ENCODE measurements around the gene NAT10. TPM values are rescaled to one million over a fixed set of nuclear protein-coding genes. Genes with fewer than 3 reads are reported as not detected.

Gene NAT10
- total RNA-seq, 2 experiments from 2014 or later: 160 to 169 TPM

- H3K27me3 Mint-ChIP-seq: no peaks in the 10 kb centered on the region
- peaks cover 5% of the 10 kb centered on the region for H3K4me1 Mint-ChIP-seq
- H3K27ac Mint-ChIP-seq: no peak overlapping the region
- no peaks in the 10 kb centered on the region for H3K36me3 Mint-ChIP-seq
- DNase-seq: no peak
- H3K9me3 Mint-ChIP-seq: no peaks in the 10 kb centered on the region
- H3K4me3 Mint-ChIP-seq: no peak overlapping the region
Measured at GRCh38 chr11:34165121-34165520, 59.7 kb downstream of the NAT10 start.

GRCh38 chr11:34165786-34166555 is 60.5 kb downstream of the NAT10 start:
- H3K27me3 Mint-ChIP-seq: no peaks in the 10 kb centered on the region
- no peaks in the 10 kb centered on the region for H3K36me3 Mint-ChIP-seq
- DNase-seq: no peak
- no peak overlapping the region for H3K4me3 Mint-ChIP-seq
- no peaks in the 10 kb centered on the region for H3K9me3 Mint-ChIP-seq
- no peak overlapping the region for H3K27ac Mint-ChIP-seq
- peaks cover 4% of the 10 kb centered on the region for H3K4me1 Mint-ChIP-seq

- H3K4me1 Mint-ChIP-seq: no peaks in the 10 kb centered on the region
- H3K27me3 Mint-ChIP-seq: no peaks in the 10 kb centered on the region
- H3K4me3 Mint-ChIP-seq: no peak overlapping the region
- H3K9me3 Mint-ChIP-seq: no peaks in the 10 kb centered on the region
- DNase-seq: no peak
- H3K27ac Mint-ChIP-seq: no peak overlapping the region
- H3K36me3 Mint-ChIP-seq: no peaks in the 10 kb centered on the region
Measured at GRCh38 chr11:34166806-34167740, 61.6 kb downstream of the NAT10 start.

- no peaks in the 10 kb centered on the region for H3K36me3 Mint-ChIP-seq
- H3K27me3 Mint-ChIP-seq: peaks cover 5% of the 10 kb centered on the region
- no peak for DNase-seq
- H3K4me1 Mint-ChIP-seq: no peaks in the 10 kb centered on the region
- no peak overlapping the region for H3K27ac Mint-ChIP-seq
- no peaks in the 10 kb centered on the region for H3K9me3 Mint-ChIP-seq
- no peak overlapping the region for H3K4me3 Mint-ChIP-seq
Measured at GRCh38 chr11:34167961-34168360, 62.5 kb downstream of the NAT10 start.

GRCh38 chr11:34168642-34169420 is 63.4 kb downstream of the NAT10 start:
- Mint-ChIP-seq H3K27me3 (peaks cover 9% of the 10 kb centered on the region), H3K4me1 (peaks cover 1% of the 10 kb centered on the region), H3K36me3 (no peaks in the 10 kb centered on the region), H3K27ac (no peak overlapping the region), H3K9me3 (no peaks in the 10 kb centered on the region), H3K4me3 (no peak overlapping the region)
- no peak for DNase-seq

- Mint-ChIP-seq H3K27me3 (peaks cover 9% of the 10 kb centered on the region), H3K27ac (no peak overlapping the region), H3K4me3 (no peak overlapping the region), H3K4me1 (peaks cover 4% of the 10 kb centered on the region), H3K9me3 (no peaks in the 10 kb centered on the region), H3K36me3 (no peaks in the 10 kb centered on the region)
- DNase-seq: no peak
Measured at GRCh38 chr11:34169686-34170085, 64.3 kb downstream of the NAT10 start.

- no peak for DNase-seq
- Mint-ChIP-seq H3K36me3 (no peaks in the 10 kb centered on the region), H3K4me1 (peaks cover 12% of the 10 kb centered on the region), H3K27ac (no peak overlapping the region), H3K9me3 (no peaks in the 10 kb centered on the region), H3K4me3 (no peak overlapping the region), H3K27me3 (peaks cover 9% of the 10 kb centered on the region)
Measured at GRCh38 chr11:34173050-34173449, 67.6 kb downstream of the NAT10 start.

- peak; percentile 84 for DNase-seq
- Mint-ChIP-seq H3K27me3 (peaks cover 9% of the 10 kb centered on the region), H3K4me3 (peak overlapping the region; percentile 43)
Measured at GRCh38 chr11:34174412-34175041, 69.1 kb downstream of the NAT10 start.

GRCh38 chr11:34175284-34176019 is 70.0 kb downstream of the NAT10 start:
- Mint-ChIP-seq H3K27ac (no peak overlapping the region), H3K4me1 (peaks cover 16% of the 10 kb centered on the region), H3K36me3 (no peaks in the 10 kb centered on the region), H3K27me3 (peaks cover 9% of the 10 kb centered on the region), H3K9me3 (no peaks in the 10 kb centered on the region), H3K4me3 (no peak overlapping the region)
- DNase-seq: no peak

More at GRCh38 chr11:34174412-34175041, 69.1 kb downstream of the NAT10 start:
- Mint-ChIP-seq H3K4me1 (peaks cover 12% of the 10 kb centered on the region), H3K36me3 (no peaks in the 10 kb centered on the region), H3K27ac (no peak overlapping the region), H3K9me3 (no peaks in the 10 kb centered on the region)

- Mint-ChIP-seq H3K9me3 (no peaks in the 10 kb centered on the region), H3K4me3 (no peak overlapping the region), H3K36me3 (no peaks in the 10 kb centered on the region), H3K4me1 (peaks cover 23% of the 10 kb centered on the region), H3K27ac (no peak overlapping the region), H3K27me3 (peaks cover 9% of the 10 kb centered on the region)
- no peak for DNase-seq
Measured at GRCh38 chr11:34176751-34177209, 71.4 kb downstream of the NAT10 start.

- H3K9me3 Mint-ChIP-seq: no peaks in the 10 kb centered on the region
- no peak for DNase-seq
- no peak overlapping the region for H3K27ac Mint-ChIP-seq
- no peaks in the 10 kb centered on the region for H3K36me3 Mint-ChIP-seq
- H3K4me3 Mint-ChIP-seq: no peak overlapping the region
- H3K27me3 Mint-ChIP-seq: no peaks in the 10 kb centered on the region
- H3K4me1 Mint-ChIP-seq: peaks cover 23% of the 10 kb centered on the region
Measured at GRCh38 chr11:34178209-34178821, 72.9 kb downstream of the NAT10 start.

- Mint-ChIP-seq H3K9me3 (no peaks in the 10 kb centered on the region), H3K27me3 (no peaks in the 10 kb centered on the region), H3K36me3 (no peaks in the 10 kb centered on the region), H3K4me1 (peaks cover 19% of the 10 kb centered on the region), H3K4me3 (no peak overlapping the region), H3K27ac (no peak overlapping the region)
- no peak for DNase-seq
Measured at GRCh38 chr11:34179026-34179675, 73.7 kb downstream of the NAT10 start.

All from activated naive CD8-positive, alpha-beta T cell treated with anti-CD3 and anti-CD28 coated beads for 36 hours (primary cell).